GM19463 (cell line): Measurements from ENCODE around the gene PROCR.
"Not testable (repeated sequence)": the region's sequence is repeated elsewhere in the genome, so short reads cannot be mapped to it uniquely, and the experiment has no call there.

Source experiments
- ATAC-seq: cut with Tn5 transposase; IDR thresholded peaks from one replicate; pipeline ENCODE4 v1.9.1; 2021; ENCODE audit warnings: mild to moderate bottlenecking, moderate library complexity; ENCODE audit not compliant: unreplicated experiment

PROCR gene

DNA sequence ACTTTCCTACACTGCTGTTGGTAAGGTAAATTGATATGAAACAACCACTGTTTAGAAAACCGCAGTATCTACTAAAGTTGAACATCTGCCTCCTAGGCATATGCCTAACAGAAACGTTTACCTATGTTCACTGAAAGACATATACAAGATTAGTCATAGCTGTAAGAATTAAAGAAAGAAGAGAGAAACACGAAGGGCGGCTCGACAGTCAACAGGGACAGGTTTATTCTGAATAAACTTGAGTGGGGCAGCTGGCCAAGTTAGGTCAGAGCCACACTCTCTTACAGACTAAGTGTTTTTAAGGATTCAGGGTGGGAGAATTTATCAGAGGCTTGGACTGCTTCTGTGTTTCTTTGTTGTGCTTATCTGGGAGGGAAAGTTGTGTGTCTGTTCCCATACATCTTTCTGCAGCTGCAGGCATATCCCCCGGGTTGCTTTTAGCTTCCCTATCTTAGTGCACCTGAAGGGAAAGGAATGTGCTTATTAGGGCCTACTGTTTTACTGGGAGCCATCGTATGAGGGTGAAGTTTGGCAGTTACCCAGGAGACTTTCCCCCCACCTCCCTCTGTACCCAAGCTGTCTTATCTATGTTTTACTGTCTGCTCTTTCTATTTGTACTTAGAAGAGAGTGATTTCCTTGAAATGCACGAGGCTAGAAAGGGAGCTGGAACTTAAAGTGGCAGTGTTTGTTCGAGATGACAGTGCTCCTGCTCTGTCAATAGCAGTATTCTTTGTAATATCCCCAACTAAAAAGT, 20.4 kb downstream of the PROCR start:
- ATAC-seq, result no peak

DNA sequence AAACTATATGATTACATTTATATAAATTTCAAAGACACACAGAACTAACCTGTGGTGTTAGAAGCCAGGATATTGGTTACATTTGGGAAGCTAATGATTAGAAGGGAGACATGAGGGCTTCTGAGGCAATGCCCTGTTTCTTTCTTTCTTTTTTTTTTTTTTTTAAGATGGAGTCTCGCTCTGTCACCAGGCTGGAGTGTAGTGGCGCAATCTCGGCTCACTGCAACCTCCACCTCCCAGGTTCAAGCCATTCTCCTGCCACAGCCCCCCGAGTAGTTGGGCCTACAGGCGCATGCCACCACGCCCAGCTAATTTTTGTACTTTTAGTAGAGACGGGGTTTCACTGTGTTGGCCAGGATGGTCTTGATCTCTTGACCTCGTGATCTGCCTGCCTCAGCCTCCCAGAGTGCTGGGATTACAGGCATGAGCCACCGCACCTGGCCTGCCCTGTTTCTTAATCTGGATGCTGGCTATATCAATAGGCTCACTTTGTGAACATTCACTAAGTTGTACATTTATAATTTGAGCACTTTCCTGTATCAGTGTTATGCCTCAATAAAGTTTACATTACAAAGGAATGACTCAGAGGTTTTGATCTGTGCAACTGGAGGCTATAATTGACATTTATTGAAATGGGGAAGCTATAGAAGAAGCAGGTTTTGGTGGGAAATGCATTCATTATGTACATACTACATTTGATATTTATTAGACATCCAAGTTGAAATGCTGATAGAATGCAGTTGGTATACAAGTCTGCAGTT, 21.3 kb downstream of the PROCR start:
- ATAC-seq, result not testable (repeated sequence)

DNA sequence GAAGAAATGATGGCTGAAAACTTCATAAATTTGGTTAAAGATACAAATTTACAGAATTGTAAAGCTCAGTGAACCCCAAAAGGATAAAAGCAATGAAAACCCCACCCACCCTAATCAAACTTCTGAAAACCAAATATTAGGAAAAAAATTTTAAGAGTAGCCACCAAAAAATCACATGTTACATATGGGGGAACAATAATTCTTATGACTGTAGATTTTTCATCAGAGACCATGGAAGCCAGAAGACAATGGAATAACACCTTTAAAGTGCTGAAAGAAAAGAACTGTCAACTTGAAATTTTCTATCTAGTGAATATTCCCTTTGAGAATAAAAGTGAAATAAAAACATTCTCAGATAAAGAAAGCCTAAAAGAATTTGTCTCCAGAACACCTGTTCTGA, 24.4 kb downstream of the PROCR start:
- ATAC-seq, result no peak

- ATAC-seq, result no peak
Observed at GRCh38 chr20:35199740-35200139, 27.9 kb downstream of the PROCR start.

- ATAC-seq, result no peak
Observed at GRCh38 chr20:35200267-35200666, 28.4 kb downstream of the PROCR start.

- not testable (repeated sequence) for ATAC-seq
Observed at GRCh38 chr20:35201467-35201866, 29.6 kb downstream of the PROCR start.

DNA sequence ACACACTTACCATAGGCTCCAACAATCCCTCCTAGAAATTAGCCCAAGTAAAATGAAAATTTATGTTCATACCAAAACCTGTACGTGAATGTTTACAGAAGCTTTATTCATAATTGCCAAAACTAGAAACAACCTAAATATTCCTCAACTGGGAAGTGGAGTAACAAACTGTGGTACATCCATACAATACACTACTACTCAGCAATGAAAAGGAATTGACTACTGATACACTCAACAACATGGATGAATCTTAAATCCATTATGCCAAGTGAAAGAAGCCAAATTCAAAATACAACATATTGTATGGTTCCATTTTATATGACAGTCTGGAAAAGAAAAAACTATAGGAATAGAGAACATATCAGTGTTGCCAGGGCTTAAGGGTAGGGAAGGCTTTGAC, 34.9 kb downstream of the PROCR start:
- ATAC-seq, result no peak

GRCh38 chr20:35207950-35208611, 36.2 kb downstream of the PROCR start:
- ATAC-seq, result no peak

DNA sequence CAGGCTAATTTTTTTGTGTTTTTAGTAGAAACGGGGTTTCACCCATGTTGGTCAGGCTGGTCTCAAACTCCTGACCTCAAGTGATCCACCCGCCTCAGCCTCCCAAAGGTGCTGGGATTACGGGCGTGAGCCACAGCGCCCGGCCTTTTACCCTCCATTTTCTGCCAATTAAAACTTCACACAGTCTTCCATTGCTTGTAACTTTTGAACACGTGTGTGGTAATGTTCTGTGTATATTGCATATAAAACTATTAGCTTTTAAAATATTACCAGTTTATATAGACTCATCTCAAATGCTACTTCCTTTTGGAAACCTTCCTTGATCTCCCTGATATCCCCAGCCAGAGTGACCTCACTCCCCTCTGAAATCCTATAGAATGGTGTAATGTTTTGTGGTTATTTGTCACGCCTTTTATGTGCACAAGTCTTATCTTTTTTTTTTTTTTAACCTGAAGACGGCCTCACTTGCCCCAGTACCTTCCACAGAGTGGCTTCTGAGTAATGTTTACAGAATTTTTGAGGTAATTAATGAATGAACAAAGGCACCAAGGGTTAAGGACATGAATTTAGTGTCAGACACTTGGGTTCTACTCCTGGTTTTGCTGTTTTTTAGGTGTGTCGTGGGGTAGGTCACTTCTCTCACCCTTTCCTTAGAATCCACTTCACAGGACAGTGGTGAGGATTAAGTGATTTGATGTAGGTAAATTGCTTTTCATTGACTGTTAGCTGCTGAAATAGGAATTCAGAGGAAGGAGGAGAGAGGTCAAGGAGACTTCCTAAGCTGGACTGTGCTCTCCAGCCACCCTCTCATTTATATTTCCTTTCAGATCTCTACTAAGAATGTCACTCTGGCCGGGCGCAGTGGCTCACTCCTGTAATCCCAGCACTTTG, 43.4 kb downstream of the PROCR start:
- no peak for ATAC-seq

- ATAC-seq, result no peak
Observed at GRCh38 chr20:35216541-35216940, 44.7 kb downstream of the PROCR start.

DNA sequence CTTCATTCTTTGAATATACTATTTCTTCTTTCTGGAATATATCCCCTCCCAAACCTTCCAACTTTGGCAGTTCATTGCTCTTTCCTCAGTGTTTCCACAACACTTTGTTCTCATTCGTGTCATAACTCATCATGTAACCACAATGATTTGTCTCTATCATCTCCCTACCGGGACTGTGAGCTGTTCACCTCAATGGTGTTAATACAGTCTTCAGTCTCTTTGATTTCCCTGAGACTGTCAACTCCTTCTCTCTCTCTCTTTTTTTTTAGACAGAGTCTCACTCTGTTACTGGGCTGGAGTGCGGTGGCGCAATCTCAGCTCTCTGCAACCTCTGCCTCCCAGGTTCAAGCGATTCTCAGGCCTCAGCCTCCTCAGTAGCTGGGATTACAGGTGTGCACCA, 52.1 kb downstream of the PROCR start:
- ATAC-seq, result no peak

GRCh38 chr20:35224536-35224935, 52.7 kb downstream of the PROCR start:
- ATAC-seq, result no peak

DNA sequence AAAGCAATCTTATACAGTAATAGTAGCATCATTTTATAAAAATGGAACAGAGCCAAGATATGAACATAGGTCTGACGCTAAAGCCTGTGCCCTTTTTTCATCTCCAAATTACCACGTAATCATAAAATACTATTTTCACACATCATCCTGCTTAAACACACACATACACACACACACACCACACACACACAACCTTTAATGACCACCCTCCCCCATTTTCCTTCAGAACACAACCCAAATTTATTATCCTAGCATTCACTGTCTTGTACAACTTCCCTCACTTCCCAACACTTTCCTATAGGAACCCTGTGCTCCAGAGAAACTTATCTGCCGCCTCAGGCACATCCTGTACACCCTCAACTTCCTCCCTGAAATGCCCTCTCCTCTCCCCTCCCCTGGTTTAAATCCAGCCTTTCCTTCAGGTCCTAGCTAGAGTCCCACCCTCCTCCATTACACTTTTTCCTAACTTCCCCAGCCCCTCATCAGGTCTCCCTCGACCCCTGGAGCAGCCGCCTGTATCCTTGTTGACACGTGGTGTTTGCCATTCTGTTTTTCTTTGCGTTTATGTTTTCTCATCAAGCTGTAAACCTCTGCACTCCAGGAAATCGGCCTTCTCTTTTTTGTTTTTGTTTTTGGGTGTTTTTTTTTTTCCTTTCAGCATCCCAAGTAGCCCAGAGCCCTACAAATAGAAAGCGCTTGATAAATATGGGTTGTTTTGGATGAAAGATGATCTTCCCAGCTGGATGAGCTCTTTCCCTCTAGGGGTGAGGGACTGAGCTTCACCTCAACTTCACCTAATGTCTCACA, 53.6 kb downstream of the PROCR start:
- ATAC-seq, result no peak

DNA sequence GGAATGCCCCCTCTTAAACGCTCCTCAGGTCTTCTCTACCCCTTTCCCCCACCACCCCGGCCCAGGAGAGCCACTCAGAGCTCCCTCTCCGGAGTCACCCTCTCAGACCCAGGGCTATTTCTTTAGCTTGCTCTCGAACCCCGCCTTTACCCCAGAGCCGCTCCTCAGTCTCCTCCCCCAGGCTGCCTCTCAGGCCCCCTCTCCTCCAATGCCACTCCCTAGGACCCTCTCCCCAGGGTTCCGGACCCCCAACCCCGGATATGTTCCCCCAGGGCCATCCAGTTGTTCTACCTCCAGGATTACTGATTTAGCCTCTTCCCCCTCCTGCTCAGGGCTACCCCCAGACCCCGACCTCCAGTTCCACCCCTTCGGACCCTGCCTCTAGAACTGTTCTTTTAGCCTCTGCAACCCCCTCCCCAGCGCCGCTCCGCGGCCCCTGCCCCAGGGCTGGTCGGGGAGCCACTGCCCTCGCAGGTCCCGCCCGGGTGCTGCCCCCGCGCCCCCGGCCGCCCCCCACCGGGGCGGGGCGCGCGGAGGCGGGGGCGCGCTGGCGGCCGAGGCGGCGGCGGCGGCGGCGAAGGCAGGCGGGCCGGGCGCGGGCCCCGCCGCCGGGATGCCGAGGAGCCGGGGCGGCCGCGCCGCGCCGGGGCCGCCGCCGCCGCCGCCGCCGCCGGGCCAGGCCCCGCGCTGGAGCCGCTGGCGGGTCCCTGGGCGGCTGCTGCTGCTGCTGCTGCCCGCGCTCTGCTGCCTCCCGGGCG, 54.4 kb downstream of the PROCR start, which contains the start of gene MMP24:
Gene MMP24, plus strand, starts transcription at position 565 of the 758 bp plus-strand sequence. Its CDS starts 49 bp downstream, at position 614.
- no peak for ATAC-seq
